ENCODE data around the gene LSAMP.

The LSAMP gene

DNA sequence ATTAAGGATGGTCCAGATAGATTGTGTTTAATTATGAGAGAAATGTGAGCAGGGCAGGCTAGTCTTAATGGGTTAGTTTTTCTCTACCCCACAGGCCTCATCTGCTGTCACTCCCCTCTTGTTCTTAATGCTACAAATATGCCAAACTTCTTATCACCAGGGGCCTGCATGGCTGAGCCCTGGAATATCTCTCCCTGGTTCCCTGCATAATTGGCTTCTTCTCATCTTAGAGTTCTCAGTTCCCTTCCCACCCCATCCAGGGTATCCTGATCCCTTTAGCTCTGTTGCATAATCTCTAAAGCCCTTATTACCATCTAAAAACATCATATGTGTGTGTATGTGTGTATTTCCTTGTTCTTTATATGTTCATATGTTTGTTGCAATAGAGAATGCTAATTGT lies 279.6 kb downstream of the LSAMP start:
- TF ChIP-seq, protein P1, sequence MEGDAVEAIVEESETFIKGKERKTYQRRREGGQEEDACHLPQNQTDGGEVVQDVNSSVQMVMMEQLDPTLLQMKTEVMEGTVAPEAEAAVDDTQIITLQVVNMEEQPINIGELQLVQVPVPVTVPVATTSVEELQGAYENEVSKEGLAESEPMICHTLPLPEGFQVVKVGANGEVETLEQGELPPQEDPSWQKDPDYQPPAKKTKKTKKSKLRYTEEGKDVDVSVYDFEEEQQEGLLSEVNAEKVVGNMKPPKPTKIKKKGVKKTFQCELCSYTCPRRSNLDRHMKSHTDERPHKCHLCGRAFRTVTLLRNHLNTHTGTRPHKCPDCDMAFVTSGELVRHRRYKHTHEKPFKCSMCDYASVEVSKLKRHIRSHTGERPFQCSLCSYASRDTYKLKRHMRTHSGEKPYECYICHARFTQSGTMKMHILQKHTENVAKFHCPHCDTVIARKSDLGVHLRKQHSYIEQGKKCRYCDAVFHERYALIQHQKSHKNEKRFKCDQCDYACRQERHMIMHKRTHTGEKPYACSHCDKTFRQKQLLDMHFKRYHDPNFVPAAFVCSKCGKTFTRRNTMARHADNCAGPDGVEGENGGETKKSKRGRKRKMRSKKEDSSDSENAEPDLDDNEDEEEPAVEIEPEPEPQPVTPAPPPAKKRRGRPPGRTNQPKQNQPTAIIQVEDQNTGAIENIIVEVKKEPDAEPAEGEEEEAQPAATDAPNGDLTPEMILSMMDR (IDR thresholded peaks at IDR 0.05; ENCODE audit: extremely low read depth, missing control alignments), result no peak
- DNase-seq (ENCODE audit: low spot score), result no peak

DNA sequence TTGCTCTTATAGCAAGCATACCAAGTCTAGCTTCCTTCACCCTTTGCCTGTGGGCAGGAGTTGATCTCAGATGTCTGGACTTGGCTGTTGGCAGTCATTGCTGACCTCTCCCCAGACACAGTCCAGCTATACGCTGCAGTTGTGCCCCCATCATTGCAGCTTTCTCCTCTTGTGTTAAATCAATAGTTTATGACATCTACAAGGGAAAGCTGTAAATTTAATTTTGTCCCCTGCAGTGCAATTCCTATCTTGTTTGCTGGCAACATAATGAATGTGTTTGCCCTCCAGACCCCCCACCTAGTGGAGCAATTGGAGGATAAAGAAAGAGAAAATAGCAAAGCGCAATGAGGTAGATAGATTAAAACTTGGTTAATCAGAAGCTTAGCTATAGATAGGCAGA lies 280.2 kb downstream of the LSAMP start:
- DNase-seq (ENCODE audit: low spot score), result no peak
- TF ChIP-seq, protein P1 (IDR thresholded peaks at IDR 0.05; ENCODE audit: extremely low read depth, missing control alignments), result no peak

DNA sequence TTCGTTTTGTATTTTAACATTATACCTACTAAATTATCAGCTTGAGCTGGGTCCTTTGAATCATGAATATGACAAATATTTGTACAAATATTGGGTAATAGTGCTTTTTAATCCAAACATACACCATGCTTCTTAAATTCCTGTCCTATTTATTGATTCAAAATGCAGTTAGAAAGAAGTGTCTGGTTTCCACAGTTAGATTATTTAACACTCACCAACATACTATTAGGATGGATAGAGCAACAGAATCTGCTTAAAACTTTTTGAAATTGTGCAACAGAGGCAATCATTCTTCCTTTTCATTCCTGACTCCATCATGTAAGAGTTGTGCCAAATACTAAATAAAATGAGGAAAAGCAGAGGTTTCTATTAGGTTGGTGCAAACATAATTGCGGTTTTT lies 281.2 kb downstream of the LSAMP start:
- DNase-seq (ENCODE audit: low spot score), result no peak
- TF ChIP-seq, protein P1 (IDR thresholded peaks at IDR 0.05; ENCODE audit: extremely low read depth, missing control alignments), result no peak

DNA sequence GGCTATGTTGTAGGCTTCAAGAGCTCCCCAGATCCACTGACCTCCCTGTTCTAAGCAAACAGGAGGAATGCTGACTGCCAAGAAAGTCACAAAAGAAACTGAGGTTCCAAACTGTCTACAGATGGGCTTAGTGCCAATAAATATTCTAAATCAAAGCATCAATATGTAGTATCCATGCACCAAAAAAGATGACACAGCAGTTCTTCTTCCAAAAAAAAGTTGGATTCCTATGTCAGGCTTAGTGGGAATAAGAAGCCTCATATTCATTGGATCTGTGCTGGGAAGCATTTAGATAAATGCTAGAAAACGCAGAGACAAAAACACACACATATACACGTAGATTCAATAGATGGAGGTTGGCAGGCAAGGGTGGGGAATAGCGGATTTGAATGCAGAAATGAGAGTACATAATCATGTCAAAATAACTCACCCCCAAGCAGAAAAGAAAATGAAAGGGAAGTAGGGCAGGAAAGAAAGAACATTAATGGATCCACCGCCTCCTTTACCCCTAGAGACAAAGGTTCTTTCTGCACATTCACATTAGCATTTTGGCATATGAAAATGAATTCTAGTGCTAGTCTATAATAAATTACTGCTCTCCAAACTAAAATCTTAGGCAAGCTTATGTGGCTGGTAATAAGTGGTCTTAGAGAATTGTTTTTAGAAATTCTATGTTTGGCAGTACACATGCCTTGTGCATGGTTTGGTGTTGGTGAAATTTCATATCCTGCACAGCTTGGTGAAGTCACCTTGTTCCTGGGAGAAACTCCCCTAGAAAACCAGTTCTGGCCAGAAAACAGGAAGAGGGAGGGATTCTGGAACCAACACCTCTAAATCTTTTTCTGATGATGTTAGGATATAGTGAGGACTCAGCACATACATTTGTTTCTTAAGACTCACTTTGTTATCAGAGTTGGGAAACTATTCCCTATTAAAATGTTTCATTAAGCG lies 283.4 kb downstream of the LSAMP start:
- TF ChIP-seq, protein P1 (IDR thresholded peaks at IDR 0.05; ENCODE audit: extremely low read depth, missing control alignments), result no peak
- no peak for DNase-seq (ENCODE audit: low spot score)

DNA sequence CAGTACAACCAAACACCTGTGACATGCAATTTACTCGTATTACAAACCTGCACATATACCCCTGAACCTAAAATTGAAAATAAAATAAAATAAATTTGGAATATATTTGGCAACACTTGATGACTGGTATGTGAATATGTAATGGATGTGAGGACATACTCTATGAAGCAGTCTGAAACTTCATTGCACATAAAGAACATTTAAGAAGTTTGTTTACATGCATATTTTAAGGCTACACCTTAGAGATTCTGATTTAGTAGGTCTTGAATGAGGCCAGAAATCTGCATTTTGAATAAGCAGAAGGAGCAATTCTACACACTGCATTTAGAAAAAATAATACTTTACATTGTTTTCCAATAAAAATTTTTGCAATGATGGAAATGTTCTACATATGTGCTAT lies 284.7 kb downstream of the LSAMP start:
- DNase-seq (ENCODE audit: low spot score), result no peak
- TF ChIP-seq, protein P1 (IDR thresholded peaks at IDR 0.05; ENCODE audit: extremely low read depth, missing control alignments), result no peak

DNA sequence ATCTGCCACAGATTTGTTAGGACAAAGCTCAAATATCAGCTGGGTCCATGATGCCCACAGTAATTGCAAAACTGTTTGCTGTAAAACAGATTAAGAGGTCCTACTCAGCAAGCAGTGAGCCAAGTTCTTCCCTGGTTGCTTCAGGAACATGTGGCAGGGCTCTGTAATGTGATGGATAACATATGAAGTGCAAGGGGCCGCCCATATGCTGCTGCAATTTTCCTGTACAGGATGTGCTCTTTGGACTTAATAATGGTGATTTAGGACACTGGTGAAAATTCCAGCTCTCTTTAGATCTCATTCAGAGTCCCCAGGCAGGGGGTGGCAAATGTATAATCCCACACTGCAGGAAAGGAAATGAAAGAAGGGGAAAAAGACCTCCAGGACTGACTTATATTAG lies 289.4 kb downstream of the LSAMP start:
- DNase-seq (ENCODE audit: low spot score), result no peak
- TF ChIP-seq, protein P1 (IDR thresholded peaks at IDR 0.05; ENCODE audit: extremely low read depth, missing control alignments), result no peak

DNA sequence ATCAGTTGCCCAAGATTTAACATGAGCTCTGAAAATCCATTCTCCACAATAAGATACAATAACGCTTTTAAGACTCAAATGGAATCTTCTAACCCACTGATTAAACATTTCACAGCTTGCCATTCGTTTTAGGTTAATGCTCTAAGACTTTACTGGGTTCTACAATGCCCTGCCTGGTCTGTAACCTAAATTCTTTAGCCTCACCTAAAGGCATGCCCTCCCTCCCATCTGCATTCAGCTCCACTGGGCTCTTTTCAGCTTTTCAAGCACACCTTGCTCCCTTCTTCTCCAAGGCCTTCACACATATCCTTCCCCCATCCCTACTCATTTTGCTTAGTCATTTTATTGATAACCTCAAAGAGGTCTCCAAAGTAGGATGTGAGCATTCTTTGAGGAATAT lies 290.9 kb downstream of the LSAMP start:
- TF ChIP-seq, protein P1 (IDR thresholded peaks at IDR 0.05; ENCODE audit: extremely low read depth, missing control alignments), result no peak
- no peak for DNase-seq (ENCODE audit: low spot score)

All from GM20000 (cell line).